Measurements from ENCODE around the gene CFAP119. TPM values are rescaled to one million over a fixed set of nuclear protein-coding genes. Genes with fewer than 3 reads are reported as not detected.
A peak's percentile ranks its signal among the peaks of the same experiment; 100 is the strongest.

Gene CFAP119
- total and polyA plus RNA-seq, 9 of the 15 experiments (the other 6 are each of a cell fraction or from before 2014, with no cell fraction given) = 5.5 to 33.7 (median 9.6) TPM

- TF ChIP-seq E2F6 (IDR thresholded peaks at IDR 0.05; ENCODE audit: borderline replicate concordance in 1 of 2, extremely low read depth in 1 of 2, insufficient read depth in 1 of 2, insufficient read length in 1 of 2, low read depth in 1 of 2, low read length in 1 of 2, poor library complexity in 1 of 2, severe bottlenecking in 1 of 2) = peak in 1 of 2 experiments; percentile 30
- TF ChIP-seq CREB1 (IDR thresholded peaks at IDR 0.05) = peak; percentile 90
- peak; percentile 89 for TF ChIP-seq CREB1 (CRISPR knock-in tag; IDR thresholded peaks at IDR 0.05)
- TF ChIP-seq HINFP (tag; conservative IDR thresholded peaks at IDR 0.05; ENCODE audit: low read depth) = peak; percentile 89
- peak; percentile 2 for TF ChIP-seq NFYB (IDR thresholded peaks at IDR 0.05; ENCODE audit: extremely low read depth, insufficient read length)
- peak; percentile 85 for TF ChIP-seq HDAC2 (IDR thresholded peaks at IDR 0.05)
- no peak; the same call in 1 of the 2 replicates for TF ChIP-seq JUN (IDR thresholded peaks at IDR 0.05; ENCODE audit: borderline replicate concordance, low read depth, low read length)
- TF ChIP-seq JUN (CRISPR knock-in tag; IDR thresholded peaks at IDR 0.05; ENCODE audit: borderline replicate concordance) = peak; percentile 78; the same call in 1 of the 2 replicates
- TF ChIP-seq RFX1 (IDR thresholded peaks at IDR 0.05) = peak; percentile 98
- TF ChIP-seq, protein P1, sequence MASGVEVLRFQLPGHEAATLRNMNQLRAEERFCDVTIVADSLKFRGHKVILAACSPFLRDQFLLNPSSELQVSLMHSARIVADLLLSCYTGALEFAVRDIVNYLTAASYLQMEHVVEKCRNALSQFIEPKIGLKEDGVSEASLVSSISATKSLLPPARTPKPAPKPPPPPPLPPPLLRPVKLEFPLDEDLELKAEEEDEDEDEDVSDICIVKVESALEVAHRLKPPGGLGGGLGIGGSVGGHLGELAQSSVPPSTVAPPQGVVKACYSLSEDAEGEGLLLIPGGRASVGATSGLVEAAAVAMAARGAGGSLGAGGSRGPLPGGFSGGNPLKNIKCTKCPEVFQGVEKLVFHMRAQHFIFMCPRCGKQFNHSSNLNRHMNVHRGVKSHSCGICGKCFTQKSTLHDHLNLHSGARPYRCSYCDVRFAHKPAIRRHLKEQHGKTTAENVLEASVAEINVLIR (CRISPR knock-in tag; IDR thresholded peaks at IDR 0.05) = peak; percentile 79
- 0 out of 2 replicates have a peak, but pooled peaks have one; percentile 43 for TF ChIP-seq CTBP1 (IDR thresholded peaks at IDR 0.05; ENCODE audit: borderline replicate concordance)
- no peak for TF ChIP-seq ZNF696 (CRISPR knock-in tag; conservative IDR thresholded peaks at IDR 0.05)
- TF ChIP-seq PHF8 (IDR thresholded peaks at IDR 0.05; ENCODE audit: borderline replicate concordance, low read length) = peak; percentile 83; the same call in 1 of the 2 replicates
- peak; percentile 50; the same call in 1 of the 2 replicates for TF ChIP-seq ZFX (CRISPR knock-in tag; IDR thresholded peaks at IDR 0.05)
- peak; percentile 14; the same call in 1 of the 2 replicates for TF ChIP-seq ZNF263 (CRISPR knock-in tag; IDR thresholded peaks at IDR 0.05; ENCODE audit: borderline replicate concordance)
- peak; percentile 44 for TF ChIP-seq CCNT2 (IDR thresholded peaks at IDR 0.05; ENCODE audit: borderline replicate concordance, extremely low read depth, insufficient read length, low read depth, low read length)
- TF ChIP-seq JUND (IDR thresholded peaks at IDR 0.05; ENCODE audit: borderline replicate concordance, low read depth, low read length) = peak; percentile 21; the same call in 1 of the 2 replicates
- no peak for TF ChIP-seq JUND (tag; IDR thresholded peaks at IDR 0.05; ENCODE audit: borderline replicate concordance, low read depth, low read length)
- TF ChIP-seq ZBTB9 (CRISPR knock-in tag; IDR thresholded peaks at IDR 0.05) = 0 out of 2 replicates have a peak, but pooled peaks have one; percentile 48
- peak; percentile 93 for TF ChIP-seq TAF1 (IDR thresholded peaks at IDR 0.05; ENCODE audit: control insufficient read depth, extremely low read depth, insufficient read depth, low read length, severe bottlenecking)
- TF ChIP-seq SUPT5H (IDR thresholded peaks at IDR 0.05) = peak; percentile 88
Observed at GRCh38 chr16:30761928-30762902, at the start of gene CFAP119, which contains the start of gene RNF40 (continued).

Data from K562 (cell line).